NB4 (cell line): Measurements from ENCODE around the gene NOBOX.

Experiments
- POLR2A ChIP-seq: IDR thresholded peaks from 2 replicates; pipeline ENCODE4 v1.6.1; 2011; ENCODE audit warnings: mild to moderate bottlenecking; ENCODE audit not compliant: insufficient read length; ENCODE audit errors: extremely low read depth
- TF ChIP-seq, protein P1 (sequence below): IDR thresholded peaks from one replicate; pipeline ENCODE4 v1.5.1; 2012; ENCODE audit warnings: low read depth, low read length

DNA sequence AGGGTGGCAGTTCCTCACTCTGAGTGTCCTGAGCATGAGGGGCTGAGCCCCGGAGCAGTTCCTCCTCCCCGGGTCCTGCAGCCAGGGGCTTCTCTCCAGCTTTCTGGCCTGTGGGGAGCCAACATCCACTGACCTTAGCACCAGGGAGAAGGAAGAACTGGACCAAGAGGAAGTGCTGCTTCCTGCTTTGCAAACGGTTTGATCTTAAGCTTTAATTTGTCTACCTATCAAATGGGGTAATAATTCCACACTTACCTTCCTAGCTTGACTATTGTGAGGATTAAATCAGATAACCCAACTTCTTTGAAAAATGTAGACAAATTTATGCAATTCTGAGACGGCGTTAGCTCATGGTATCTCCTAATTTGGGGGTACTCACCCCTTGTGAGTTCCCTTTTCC, 2.0 kb downstream of the NOBOX start:
- TF ChIP-seq, protein P1, sequence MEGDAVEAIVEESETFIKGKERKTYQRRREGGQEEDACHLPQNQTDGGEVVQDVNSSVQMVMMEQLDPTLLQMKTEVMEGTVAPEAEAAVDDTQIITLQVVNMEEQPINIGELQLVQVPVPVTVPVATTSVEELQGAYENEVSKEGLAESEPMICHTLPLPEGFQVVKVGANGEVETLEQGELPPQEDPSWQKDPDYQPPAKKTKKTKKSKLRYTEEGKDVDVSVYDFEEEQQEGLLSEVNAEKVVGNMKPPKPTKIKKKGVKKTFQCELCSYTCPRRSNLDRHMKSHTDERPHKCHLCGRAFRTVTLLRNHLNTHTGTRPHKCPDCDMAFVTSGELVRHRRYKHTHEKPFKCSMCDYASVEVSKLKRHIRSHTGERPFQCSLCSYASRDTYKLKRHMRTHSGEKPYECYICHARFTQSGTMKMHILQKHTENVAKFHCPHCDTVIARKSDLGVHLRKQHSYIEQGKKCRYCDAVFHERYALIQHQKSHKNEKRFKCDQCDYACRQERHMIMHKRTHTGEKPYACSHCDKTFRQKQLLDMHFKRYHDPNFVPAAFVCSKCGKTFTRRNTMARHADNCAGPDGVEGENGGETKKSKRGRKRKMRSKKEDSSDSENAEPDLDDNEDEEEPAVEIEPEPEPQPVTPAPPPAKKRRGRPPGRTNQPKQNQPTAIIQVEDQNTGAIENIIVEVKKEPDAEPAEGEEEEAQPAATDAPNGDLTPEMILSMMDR, result no peak
- TF ChIP-seq POLR2A, result no peak
